Measurements from ENCODE around the gene MX1. TPM values are rescaled to one million over a fixed set of nuclear protein-coding genes. Genes with fewer than 3 reads are reported as not detected.

The MX1 gene
- total RNA-seq, 4 donors from 2014 or later: 27.3 to 82.2 (median 61.9) TPM

DNA sequence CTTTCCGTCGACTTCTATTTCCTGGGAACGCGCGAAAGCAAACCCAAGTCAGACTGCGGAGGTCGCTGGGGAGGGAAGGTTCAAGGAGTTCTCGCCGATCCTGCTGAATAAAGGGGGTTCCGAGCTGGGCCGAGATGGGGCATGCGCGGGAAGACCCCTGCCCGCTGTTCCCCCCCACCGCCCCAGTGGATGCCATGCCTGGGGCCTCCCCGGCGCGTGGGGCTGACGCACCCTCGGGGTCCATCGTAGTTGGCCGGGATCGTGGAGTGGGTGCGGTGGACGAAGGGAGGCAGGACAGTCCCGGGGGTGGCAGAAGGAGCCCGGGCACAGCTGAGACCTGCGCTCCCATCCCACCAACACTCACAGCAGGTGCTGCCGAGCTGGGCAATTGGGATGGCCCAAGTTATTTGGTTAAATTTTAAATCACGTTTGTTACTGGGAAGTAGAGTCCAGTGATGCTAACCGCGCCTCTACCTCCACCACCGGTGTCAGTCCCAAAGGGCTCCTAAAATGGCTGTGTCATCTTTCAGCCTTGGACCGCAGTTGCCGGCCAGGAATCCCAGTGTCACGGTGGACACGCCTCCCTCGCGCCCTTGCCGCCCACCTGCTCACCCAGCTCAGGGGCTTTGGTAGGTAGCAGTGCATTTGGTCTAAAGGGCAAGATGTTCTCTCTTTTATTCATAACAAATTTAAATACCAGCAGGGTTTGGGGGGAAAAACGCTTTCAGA is 801 bp downstream of the MX1 start:
- 42% methylated on average over 31 of the region's 41 CpGs; no CpG with 5 or more reads in 1 of the 2 donors for WGBS, 2 donors (ENCODE audit: low coverage in 1 of 2)
- Histone ChIP-seq H3K36me3 (peaks cover 0 to 5% (median 0%) of the 10 kb centered on the region in 4 donors), H3K27ac (peak overlapping the region; percentile 45 to 77 (median 66)), H3K4me3 (peak overlapping the region; percentile 34 to 71 (median 50)), H3K27me3 (no peaks in the 10 kb centered on the region), H3K9me3 (no peaks in the 10 kb centered on the region), H3K4me1 (peaks cover 4 to 26% (median 12%) of the 10 kb centered on the region in 4 donors)
- TF ChIP-seq EP300 (IDR thresholded peaks at IDR 0.05; ENCODE audit: low read depth): no peak
- TF ChIP-seq CTCF (IDR thresholded peaks at IDR 0.05): no peak
- TF ChIP-seq POLR2A (IDR thresholded peaks at IDR 0.05): no peak
- no peak for TF ChIP-seq POLR2AphosphoS5 (IDR thresholded peaks at IDR 0.05)
- in situ Hi-C loops (cut with MboI; ENCODE audit: low pct_ligation_motif_present in 1 of 4, low pct_unique_long_range_greater_than_20kb in 1 of 4, low sequenced_read_pairs in 3 of 4): no loop called here
- intact Hi-C loops (cut with DNase I; ENCODE audit: low total_unique reads): no loop called here
- no peak for DNase-seq

- Histone ChIP-seq H3K36me3 (peaks cover 0 to 5% (median 0%) of the 10 kb centered on the region in 4 donors), H3K27ac (no peak overlapping the region), H3K27me3 (no peaks in the 10 kb centered on the region), H3K9me3 (no peaks in the 10 kb centered on the region), H3K4me3 (no peak overlapping the region), H3K4me1 (peaks cover 4 to 32% (median 15%) of the 10 kb centered on the region in 4 donors)
- no peak for DNase-seq
- no peak for TF ChIP-seq POLR2AphosphoS5 (IDR thresholded peaks at IDR 0.05)
- TF ChIP-seq EP300 (IDR thresholded peaks at IDR 0.05; ENCODE audit: low read depth): no peak
- TF ChIP-seq CTCF (IDR thresholded peaks at IDR 0.05): no peak
- no peak for TF ChIP-seq POLR2A (IDR thresholded peaks at IDR 0.05)
- in situ Hi-C loops (cut with MboI; ENCODE audit: low pct_ligation_motif_present in 1 of 4, low pct_unique_long_range_greater_than_20kb in 1 of 4, low sequenced_read_pairs in 3 of 4) (no loop called here), intact Hi-C loops (cut with DNase I; ENCODE audit: low total_unique reads) (no loop called here)
- WGBS, 2 donors (ENCODE audit: low coverage in 1 of 2): 75 to 95% methylated on average over 1 to 8 of the region's 8 CpGs
Observed at GRCh38 chr21:41427556-41427955, 1.5 kb downstream of the MX1 start.

GRCh38 chr21:41428311-41428710 is 2.3 kb downstream of the MX1 start:
- H3K27me3 ChIP-seq: no peaks in the 10 kb centered on the region
- H3K9me3 ChIP-seq: no peaks in the 10 kb centered on the region
- intact Hi-C loops (cut with DNase I; ENCODE audit: low total_unique reads) (no loop called here), in situ Hi-C loops (cut with MboI; ENCODE audit: low pct_ligation_motif_present in 1 of 4, low pct_unique_long_range_greater_than_20kb in 1 of 4, low sequenced_read_pairs in 3 of 4) (no loop called here)
- TF ChIP-seq EP300 (IDR thresholded peaks at IDR 0.05; ENCODE audit: low read depth): no peak
- TF ChIP-seq POLR2A (IDR thresholded peaks at IDR 0.05): no peak
- no peak for TF ChIP-seq POLR2AphosphoS5 (IDR thresholded peaks at IDR 0.05)
- TF ChIP-seq CTCF (IDR thresholded peaks at IDR 0.05): no peak
- 89% methylated on average over 8 of the region's 8 CpGs; no CpG with 5 or more reads in 1 of the 2 donors for WGBS, 2 donors (ENCODE audit: low coverage in 1 of 2)
- DNase-seq: no peak
- H3K27ac ChIP-seq: no peak overlapping the region
- H3K36me3 ChIP-seq: peaks cover 0 to 5% (median 0%) of the 10 kb centered on the region in 4 donors
- H3K4me1 ChIP-seq: peaks cover 8 to 39% (median 15%) of the 10 kb centered on the region in 4 donors
- H3K4me3 ChIP-seq: no peak overlapping the region

DNA sequence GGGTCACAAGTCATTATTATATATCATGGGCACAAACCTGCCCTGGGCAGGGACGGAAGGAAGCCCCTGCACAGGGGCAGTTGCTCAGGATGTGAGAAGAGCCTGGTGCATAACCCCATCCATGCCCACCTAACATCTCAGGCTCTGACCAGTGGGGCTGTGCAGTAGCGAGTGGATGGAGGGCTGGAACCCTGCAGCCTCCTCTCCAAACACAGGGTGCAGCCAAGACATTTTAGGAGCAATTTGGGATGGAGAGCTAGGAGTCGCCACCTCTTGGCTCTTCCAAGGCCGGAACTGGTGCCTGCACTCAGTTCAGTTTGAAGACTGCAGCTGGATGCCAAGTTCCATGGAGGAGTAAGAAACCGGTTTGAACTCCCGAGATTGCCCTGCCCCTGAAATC is 2.8 kb downstream of the MX1 start:
- H3K4me3 ChIP-seq: no peak overlapping the region
- H3K36me3 ChIP-seq: peaks cover 0 to 5% (median 0%) of the 10 kb centered on the region in 4 donors
- H3K9me3 ChIP-seq: no peaks in the 10 kb centered on the region
- TF ChIP-seq CTCF (IDR thresholded peaks at IDR 0.05): no peak
- no peak for TF ChIP-seq POLR2AphosphoS5 (IDR thresholded peaks at IDR 0.05)
- no peak for TF ChIP-seq EP300 (IDR thresholded peaks at IDR 0.05; ENCODE audit: low read depth)
- no peak for TF ChIP-seq POLR2A (IDR thresholded peaks at IDR 0.05)
- peaks cover 8 to 43% (median 17%) of the 10 kb centered on the region in 4 donors for H3K4me1 ChIP-seq
- H3K27me3 ChIP-seq: no peaks in the 10 kb centered on the region
- in situ Hi-C loops (cut with MboI; ENCODE audit: low pct_ligation_motif_present in 1 of 4, low pct_unique_long_range_greater_than_20kb in 1 of 4, low sequenced_read_pairs in 3 of 4): no loop called here
- H3K27ac ChIP-seq: no peak overlapping the region
- 93 to 100% methylated on average over 1 to 6 of the region's 6 CpGs for WGBS, 2 donors (ENCODE audit: low coverage in 1 of 2)
- no peak for DNase-seq
- intact Hi-C loops (cut with DNase I; ENCODE audit: low total_unique reads): no loop called here
